ENCODE results near the gene BCKDHB.

DNA sequence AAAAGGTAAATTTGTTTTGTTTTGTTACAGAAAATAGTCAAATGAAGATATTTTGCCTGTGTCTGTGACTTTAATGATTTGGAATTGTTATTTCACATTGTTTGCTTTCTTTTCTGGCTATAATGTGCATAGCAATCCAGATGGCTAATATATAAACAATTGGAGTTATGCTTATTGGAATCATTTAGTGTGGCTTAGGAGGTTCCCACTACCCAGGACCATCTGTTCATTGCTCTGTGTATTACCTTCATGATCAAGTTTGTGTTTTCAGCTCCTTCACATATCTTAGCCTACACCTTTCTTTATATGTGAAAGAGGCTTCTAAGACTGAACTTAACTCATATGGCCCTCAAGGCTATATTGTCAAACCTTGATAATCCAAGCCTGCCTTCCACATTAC is 232.9 kb downstream of the BCKDHB start:
- TF ChIP-seq, protein P1, sequence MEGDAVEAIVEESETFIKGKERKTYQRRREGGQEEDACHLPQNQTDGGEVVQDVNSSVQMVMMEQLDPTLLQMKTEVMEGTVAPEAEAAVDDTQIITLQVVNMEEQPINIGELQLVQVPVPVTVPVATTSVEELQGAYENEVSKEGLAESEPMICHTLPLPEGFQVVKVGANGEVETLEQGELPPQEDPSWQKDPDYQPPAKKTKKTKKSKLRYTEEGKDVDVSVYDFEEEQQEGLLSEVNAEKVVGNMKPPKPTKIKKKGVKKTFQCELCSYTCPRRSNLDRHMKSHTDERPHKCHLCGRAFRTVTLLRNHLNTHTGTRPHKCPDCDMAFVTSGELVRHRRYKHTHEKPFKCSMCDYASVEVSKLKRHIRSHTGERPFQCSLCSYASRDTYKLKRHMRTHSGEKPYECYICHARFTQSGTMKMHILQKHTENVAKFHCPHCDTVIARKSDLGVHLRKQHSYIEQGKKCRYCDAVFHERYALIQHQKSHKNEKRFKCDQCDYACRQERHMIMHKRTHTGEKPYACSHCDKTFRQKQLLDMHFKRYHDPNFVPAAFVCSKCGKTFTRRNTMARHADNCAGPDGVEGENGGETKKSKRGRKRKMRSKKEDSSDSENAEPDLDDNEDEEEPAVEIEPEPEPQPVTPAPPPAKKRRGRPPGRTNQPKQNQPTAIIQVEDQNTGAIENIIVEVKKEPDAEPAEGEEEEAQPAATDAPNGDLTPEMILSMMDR (IDR thresholded peaks at IDR 0.05) = no peak
- no peak for TF ChIP-seq POLR2AphosphoS5 (IDR thresholded peaks at IDR 0.05)
- TF ChIP-seq POLR2A (IDR thresholded peaks at IDR 0.05) = no peak
